Activated T-cell treated with anti-CD3 and anti-CD28 coated beads, Interleukin-2, amount 50 U/mL, for 24 hours (primary cell): ENCODE measurements around the gene PGC.

Experiments used
- DNase-seq: peaks from one replicate; pipeline ENCODE4 v3.0.0-alpha.2; 2020
- H3K27ac Mint-ChIP-seq: 2 replicates; pipeline ENCODE4 v1.8.0; 2020; ENCODE audit warnings: mild to moderate bottlenecking, mixed read lengths
- H3K27me3 Mint-ChIP-seq: 2 replicates; pipeline ENCODE4 v1.8.0; 2020; ENCODE audit warnings: mixed read lengths
- H3K36me3 Mint-ChIP-seq: 2 replicates; pipeline ENCODE4 v1.8.0; 2020; ENCODE audit warnings: low read depth, mixed read lengths
- H3K4me1 Mint-ChIP-seq: 2 replicates; pipeline ENCODE4 v1.8.0; 2020; ENCODE audit warnings: low read depth, mixed read lengths
- H3K4me3 Mint-ChIP-seq: 2 replicates; pipeline ENCODE4 v1.8.0; 2020; ENCODE audit warnings: mild to moderate bottlenecking, moderate library complexity, mixed read lengths
- H3K9me3 Mint-ChIP-seq: 2 replicates; pipeline ENCODE4 v1.8.0; 2020; ENCODE audit warnings: mixed read lengths

The PGC gene

GRCh38 chr6:41687501-41688175, 59.6 kb downstream of the PGC start:
- H3K4me1 Mint-ChIP-seq: peaks cover 12% of the 10 kb centered on the region
- peak; percentile 15 for DNase-seq
- peaks cover 37% of the 10 kb centered on the region for H3K36me3 Mint-ChIP-seq
- no peaks in the 10 kb centered on the region for H3K9me3 Mint-ChIP-seq
- no peak overlapping the region for H3K4me3 Mint-ChIP-seq
- H3K27me3 Mint-ChIP-seq: no peaks in the 10 kb centered on the region
- no peak overlapping the region for H3K27ac Mint-ChIP-seq
